ENCODE data around the gene CHMP4B.

DNA sequence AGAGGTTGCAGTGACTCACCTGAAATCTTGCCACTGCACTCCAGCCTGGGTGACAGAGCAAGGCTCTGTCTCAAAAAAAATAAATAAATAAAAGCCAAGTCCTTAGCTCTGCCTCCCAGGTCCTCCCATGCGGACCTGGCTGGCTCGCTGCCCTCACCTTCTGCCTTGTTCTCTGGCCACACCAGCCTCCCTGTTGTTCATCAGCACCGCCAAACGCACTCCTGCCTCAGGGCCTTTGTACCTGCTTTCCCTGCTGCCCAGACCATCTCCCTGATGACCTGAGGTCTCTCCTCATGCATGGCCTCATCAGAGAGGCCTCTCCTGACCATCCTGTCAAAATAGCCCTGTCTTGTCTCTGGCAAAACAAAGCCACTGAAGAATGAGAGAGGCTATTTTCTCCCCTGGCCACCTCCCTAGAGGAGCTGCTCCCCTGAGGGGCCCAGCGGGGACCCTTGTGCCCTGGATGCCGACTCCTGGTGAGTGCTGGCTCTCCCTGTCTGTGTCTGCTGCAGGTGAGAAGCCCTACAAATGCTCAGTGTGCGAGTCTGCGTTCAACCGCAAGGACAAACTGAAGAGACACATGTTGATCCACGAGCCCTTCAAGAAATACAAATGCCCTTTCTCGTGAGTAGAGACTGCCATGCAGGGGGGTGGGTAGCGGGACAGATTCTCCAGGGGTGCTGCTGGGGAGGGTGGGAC, 22.6 kb upstream of the CHMP4B start:
- TF ChIP-seq, protein P1, sequence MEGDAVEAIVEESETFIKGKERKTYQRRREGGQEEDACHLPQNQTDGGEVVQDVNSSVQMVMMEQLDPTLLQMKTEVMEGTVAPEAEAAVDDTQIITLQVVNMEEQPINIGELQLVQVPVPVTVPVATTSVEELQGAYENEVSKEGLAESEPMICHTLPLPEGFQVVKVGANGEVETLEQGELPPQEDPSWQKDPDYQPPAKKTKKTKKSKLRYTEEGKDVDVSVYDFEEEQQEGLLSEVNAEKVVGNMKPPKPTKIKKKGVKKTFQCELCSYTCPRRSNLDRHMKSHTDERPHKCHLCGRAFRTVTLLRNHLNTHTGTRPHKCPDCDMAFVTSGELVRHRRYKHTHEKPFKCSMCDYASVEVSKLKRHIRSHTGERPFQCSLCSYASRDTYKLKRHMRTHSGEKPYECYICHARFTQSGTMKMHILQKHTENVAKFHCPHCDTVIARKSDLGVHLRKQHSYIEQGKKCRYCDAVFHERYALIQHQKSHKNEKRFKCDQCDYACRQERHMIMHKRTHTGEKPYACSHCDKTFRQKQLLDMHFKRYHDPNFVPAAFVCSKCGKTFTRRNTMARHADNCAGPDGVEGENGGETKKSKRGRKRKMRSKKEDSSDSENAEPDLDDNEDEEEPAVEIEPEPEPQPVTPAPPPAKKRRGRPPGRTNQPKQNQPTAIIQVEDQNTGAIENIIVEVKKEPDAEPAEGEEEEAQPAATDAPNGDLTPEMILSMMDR (IDR thresholded peaks at IDR 0.05), result no peak
- TF ChIP-seq ZFX (IDR thresholded peaks at IDR 0.05; ENCODE audit: borderline replicate concordance), result no peak
